KBM-7 (cell line): ENCODE data around the gene ABCG5.

Experiments
- DNase-seq: peaks from one replicate; pipeline ENCODE4 v3.0.0-alpha.2; 2015
- in situ Hi-C: fragments of 300-500 bp; cut with MboI; formaldehyde crosslinking; loops from 2 replicates; pipeline ENCODE4 v1.14.3; 2020; ENCODE audit warnings: low sequenced_read_pairs, low pct_unique_long_range_greater_than_20kb, mixed read lengths

The ABCG5 gene

DNA sequence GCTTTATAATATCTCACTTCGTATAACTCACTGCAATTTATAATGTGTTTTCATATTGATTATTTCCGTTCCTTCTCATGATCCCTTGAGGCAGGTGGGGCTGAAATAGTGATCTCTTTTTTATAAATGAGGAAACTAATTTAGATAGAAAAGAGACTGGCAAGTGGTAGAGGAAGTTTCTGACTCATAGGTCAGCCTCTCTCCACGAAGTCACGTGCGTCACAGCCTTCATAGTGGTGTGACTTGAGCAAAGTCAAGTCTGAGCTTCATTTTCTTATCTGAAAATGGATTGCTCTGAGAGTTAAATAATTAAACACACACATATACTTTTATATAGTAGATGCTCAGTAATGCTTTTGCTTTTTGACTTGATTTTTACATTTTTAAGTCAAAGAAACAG is 19.9 kb downstream of the ABCG5 start:
- DNase-seq: peak; percentile 55
- in situ Hi-C loops: no loop called here

DNA sequence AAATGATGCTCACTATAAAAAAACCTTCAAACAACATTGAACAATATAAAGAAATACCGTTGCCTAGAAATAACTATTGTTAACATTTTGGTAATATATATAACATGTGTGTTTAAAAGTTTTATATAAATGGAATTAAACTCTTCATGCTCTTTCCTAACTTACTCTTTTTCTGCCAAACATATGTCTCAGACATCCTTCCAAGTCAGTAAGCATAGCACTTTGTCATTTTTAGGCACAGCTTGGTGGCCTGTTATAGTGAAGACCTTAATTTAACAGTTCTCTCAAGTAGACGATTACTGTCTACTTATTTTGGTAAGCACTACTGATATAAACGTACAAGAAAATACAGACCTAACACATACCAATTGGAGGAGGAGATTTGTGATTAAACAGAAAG is 23.9 kb downstream of the ABCG5 start:
- in situ Hi-C loops: no loop called here
- DNase-seq: no peak

DNA sequence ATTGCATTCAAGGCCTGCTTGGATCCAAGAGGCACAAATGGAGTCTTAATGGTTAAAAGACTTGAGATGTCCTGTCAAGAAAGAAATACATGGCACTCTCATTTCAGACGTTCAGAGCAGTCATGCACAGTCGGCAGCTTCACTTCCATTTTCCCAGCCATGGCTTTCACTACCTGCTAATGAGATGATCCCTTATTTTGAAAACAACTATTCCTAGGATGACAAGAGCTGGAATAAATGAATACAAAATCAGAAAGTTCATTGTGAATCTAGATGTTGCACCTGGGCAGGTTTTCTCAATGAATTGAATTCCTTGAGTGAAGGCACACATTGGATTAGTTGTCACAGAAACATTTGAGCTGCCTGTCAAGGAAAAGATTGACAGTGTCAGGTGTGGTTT is 25.7 kb downstream of the ABCG5 start:
- in situ Hi-C loops: no loop called here
- no peak for DNase-seq

GRCh38 chr2:43812006-43812405 is 26.6 kb downstream of the ABCG5 start:
- in situ Hi-C loops: no loop called here
- DNase-seq: no peak

DNA sequence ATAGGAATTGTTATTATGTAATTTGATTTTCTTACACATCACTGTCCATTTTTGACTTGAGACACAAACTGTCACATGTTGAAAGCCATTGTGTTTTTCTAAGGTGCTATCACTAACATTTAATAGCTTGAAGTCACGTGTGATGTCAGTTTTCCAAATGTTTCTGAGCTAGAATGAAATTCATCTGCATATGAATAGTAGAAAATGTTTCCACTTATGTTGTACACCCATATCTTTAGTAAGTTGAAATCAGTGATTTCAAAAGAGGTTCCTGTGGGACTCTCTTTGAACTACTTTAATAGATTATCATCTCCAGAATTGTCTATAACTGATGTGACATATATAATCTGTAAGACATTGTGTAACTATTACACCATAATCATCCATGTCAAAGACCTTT is 27.8 kb downstream of the ABCG5 start:
- in situ Hi-C loops: no loop called here
- no peak for DNase-seq

GRCh38 chr2:43810452-43810851 is 28.2 kb downstream of the ABCG5 start:
- no peak for DNase-seq
- in situ Hi-C loops: no loop called here

DNA sequence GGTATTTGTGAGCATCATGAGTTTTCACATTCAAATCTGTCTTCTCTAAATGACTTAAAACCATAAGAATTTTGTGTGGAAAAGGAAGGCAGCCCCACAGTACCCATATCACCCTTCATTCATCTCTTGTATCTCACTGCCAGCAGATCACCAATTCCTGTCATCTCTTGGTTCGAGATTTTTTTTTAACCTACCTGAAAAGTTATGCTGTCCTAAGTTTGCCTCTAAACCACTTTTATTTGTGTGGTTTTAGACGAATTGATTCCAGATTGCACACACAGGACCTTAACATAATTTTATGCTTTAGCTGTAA is 32.0 kb downstream of the ABCG5 start:
- in situ Hi-C loops: no loop called here
- no peak for DNase-seq

GRCh38 chr2:43803113-43803512 is 35.5 kb downstream of the ABCG5 start:
- no peak for DNase-seq
- in situ Hi-C loops: no loop called here

GRCh38 chr2:43802135-43802534 is 36.5 kb downstream of the ABCG5 start:
- DNase-seq: no peak
- in situ Hi-C loops: no loop called here

GRCh38 chr2:43800894-43801293 is 37.7 kb downstream of the ABCG5 start:
- in situ Hi-C loops: no loop called here
- no peak for DNase-seq

DNA sequence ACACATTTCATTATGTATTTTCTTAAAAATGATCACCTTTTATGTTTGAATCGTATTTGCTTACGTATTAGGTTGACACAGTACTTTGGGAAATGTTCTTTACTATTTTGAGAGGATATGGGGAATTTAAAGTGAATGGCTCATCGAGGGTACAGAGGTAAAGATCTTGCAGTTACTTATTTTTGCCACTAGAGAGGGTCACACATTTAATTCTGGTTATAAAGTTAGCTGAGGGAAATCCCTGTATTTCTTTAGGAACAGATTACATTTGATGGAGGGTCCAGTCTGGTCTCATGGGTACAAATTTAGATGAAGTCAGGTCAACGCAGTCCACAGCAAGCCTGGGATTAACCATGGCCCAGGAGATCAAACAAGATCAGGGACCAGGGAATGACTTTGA is 40.3 kb downstream of the ABCG5 start:
- peak; percentile 18 for DNase-seq
- in situ Hi-C loops: no loop called here

GRCh38 chr2:43796206-43796605 is 42.4 kb downstream of the ABCG5 start:
- in situ Hi-C loops: no loop called here

GRCh38 chr2:43794956-43795355 is 43.7 kb downstream of the ABCG5 start:
- in situ Hi-C loops: no loop called here
- DNase-seq: no peak

More at GRCh38 chr2:43796206-43796605, 42.4 kb downstream of the ABCG5 start:
- no peak for DNase-seq

GRCh38 chr2:43792653-43793052 is 46.0 kb downstream of the ABCG5 start:
- in situ Hi-C loops: no loop called here
- no peak for DNase-seq

DNA sequence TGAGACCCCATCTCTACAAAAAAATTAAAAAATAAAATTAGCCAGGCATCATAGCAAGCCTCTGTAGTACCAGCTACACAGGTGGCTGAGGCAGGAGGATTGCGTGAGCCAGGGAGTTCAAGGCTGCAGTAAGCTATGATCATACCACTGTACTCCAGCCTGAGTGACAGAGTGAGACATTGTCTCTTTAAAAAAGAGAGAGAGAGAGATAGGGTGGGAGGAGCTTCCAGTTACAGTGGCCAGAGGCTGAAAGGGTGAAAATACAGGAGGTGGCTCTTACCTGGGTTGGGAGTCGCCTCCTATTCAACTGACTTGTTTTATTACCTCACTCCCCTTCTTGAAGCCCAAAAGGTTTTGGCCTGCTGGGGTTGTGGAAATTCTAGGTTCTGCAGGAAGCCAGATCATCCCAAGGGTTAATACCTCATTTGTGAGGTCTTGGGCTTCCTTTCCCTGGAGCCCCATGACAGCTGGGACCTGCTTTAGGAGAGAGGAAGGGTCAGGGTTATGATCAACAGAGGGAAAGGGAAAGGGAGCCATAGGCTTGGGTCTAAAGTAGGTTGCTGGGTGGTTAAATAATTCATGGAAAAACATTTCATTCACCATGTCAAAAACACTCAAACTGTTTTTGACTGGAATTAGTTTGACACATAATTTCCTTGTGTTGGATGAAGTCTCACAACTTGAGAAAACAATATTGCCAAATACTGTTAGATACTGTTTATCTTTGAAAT is 47.4 kb downstream of the ABCG5 start:
- no peak for DNase-seq
- in situ Hi-C loops: no loop called here

- DNase-seq: no peak
- in situ Hi-C loops: no loop called here
These were observed 48.5 kb downstream of the ABCG5 start for GRCh38 chr2:43790147-43790546.

DNA sequence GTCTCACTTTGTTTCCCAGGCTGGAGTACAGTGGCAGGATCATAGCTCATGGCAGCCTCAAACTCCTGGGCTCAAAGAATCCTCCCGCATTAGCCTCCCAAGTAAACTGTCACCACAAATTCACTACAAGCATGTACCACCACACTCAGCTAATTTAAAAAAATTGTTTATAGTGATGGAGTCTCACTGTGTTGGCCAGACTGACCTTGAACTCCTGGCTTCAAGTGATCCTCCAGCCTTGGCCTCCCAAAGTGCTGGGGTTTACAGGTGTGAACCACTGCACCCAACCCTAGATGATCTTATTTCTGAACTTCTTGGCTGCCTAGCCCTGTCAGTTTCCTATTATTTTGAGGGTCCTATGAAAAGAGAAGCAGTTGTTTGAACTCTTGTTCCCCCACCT is 50.0 kb downstream of the ABCG5 start:
- in situ Hi-C loops: no loop called here
- DNase-seq: no peak

DNA sequence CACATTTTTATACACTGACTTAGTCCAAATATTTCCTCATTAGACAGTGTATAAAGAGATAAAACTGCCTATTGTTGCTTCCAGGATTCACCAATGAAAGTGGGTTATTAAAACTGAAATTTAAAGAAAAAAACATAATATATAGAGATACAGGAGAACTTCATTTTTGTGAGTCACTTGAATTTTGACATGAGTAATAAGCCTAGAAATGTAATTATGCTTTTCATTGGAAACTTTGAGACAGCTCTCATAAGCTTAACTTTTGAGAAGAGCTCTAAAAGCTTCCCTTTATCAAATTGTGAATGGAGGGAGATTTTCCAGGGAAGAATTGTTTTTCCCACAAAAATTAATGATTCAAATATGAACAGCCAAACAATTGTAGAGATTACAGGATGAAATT is 50.7 kb downstream of the ABCG5 start:
- in situ Hi-C loops: no loop called here
- no peak for DNase-seq

- in situ Hi-C loops: no loop called here
- no peak for DNase-seq
These were observed 60.4 kb downstream of the ABCG5 start for GRCh38 chr2:43778233-43778632.

GRCh38 chr2:43777306-43777926 is 61.2 kb downstream of the ABCG5 start:
- DNase-seq: no peak
- in situ Hi-C loops: no loop called here

DNA sequence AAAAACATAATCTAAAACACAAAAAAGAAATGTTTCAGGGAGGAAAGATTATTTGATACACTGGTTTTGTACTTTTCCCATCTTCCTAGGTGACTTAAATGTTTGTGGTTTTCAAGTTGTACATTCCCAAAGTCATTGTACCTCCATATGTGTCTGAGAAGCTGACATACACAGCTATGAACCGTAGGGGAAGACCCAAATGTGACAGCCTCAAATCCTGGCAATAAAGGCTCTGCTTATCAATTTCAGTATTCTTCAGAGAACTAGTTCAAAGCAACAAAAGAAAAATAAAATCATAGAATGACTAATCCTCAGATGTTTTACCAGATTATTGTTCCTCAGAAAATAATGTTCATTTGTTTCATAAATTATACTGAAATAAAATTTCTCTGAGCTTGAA is 62.3 kb downstream of the ABCG5 start:
- in situ Hi-C loops: no loop called here

More for the DNA sequence above, 62.3 kb downstream of the ABCG5 start:
- DNase-seq: no peak
